ENCODE results near the gene KLK8. TPM values are rescaled to one million over a fixed set of nuclear protein-coding genes. Genes with fewer than 3 reads are reported as not detected.

The KLK8 gene
- total and polyA plus RNA-seq, 2 of the 13 experiments (the other 11 are each of a cell fraction or from before 2014, with no cell fraction given), result not detected

DNA sequence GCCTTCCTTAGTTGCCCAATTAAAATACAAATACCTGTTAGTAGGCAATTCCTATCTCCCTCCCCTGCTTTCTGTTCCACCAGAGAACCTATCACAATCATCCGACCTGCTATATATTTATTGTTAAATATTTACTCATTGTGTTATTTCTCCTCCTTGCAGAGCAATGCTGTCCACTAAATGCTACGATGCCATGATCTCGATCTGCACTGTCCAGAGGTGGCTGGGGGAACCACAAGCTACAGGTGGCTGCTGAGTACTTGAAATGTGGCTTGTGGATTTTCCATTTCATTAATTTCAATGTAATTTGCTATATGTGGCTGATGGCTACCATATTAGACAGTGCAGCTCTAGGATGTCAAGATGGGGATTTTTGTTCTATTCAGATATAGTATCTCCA, 37.1 kb downstream of the KLK8 start:
- TF ChIP-seq STAT5B (CRISPR knock-in tag; IDR thresholded peaks at IDR 0.05) (no peak), KDM5A (IDR thresholded peaks at IDR 0.05; ENCODE audit: borderline replicate concordance, low read length) (no peak), ZNF746 (CRISPR knock-in tag; IDR thresholded peaks at IDR 0.05) (no peak), ZFP36 (IDR thresholded peaks at IDR 0.05; ENCODE audit: borderline replicate concordance, low read depth, low read length, partially characterized antibody) (no peak)
- ChIA-PET CTCF (ENCODE audit: low intra/inter-chr PET ratio, low total read pairs) (no interaction called here), POLR2A (no interaction called here)
- no peak for DNase-seq (ENCODE audit: low spot score)
- 2% methylated on average over 3 of the region's 3 CpGs for WGBS (ENCODE audit: low lambda C conversion rate)
- Histone ChIP-seq H3K79me2 (ENCODE audit: insufficient read depth, low read length) (no peaks in the 10 kb centered on the region), H3K4me1 (ENCODE audit: insufficient read depth, low read length) (no peaks in the 10 kb centered on the region), H3K9ac (ENCODE audit: insufficient read depth, low read depth, low read length) (no peak overlapping the region), H3K9me3 (ENCODE audit: low read length) (no peaks in the 10 kb centered on the region), H4K20me1 (ENCODE audit: insufficient read depth, low read length) (no peaks in the 10 kb centered on the region), H3K4me2 (ENCODE audit: low read depth, low read length) (no peak overlapping the region), H3K36me3 (replicated peaks in 1 of 2; ENCODE audit: control insufficient read depth in 1 of 2, insufficient read depth in 2 of 2, low read length in 2 of 2) (no peaks in the 10 kb centered on the region), H3K27ac (ENCODE audit: extremely low read length, insufficient read depth, low read length) (no peak overlapping the region), H3K27me3 (ENCODE audit: control insufficient read depth in 1 of 2, insufficient read depth in 2 of 2, low read length in 2 of 2) (peaks cover 0 to 3% of the 10 kb centered on the region in 2 experiments; a peak in 2 of 5 replicates), H2AFZ (ENCODE audit: low read length) (no peak overlapping the region), H3K4me3 (replicated peaks in 1 of 3; ENCODE audit: insufficient read depth in 1 of 3, low read depth in 2 of 3, low read length in 3 of 3) (no peak overlapping the region)
- in situ Hi-C loops (cut with HindIII; ENCODE audit: extremely low pct_ligation_motif_present, low pct_unique_long_range_greater_than_20kb) (no loop called here), intact Hi-C loops (cut with micrococcal nuclease; ENCODE audit: unreplicated experiment) (no loop called here)
- no peak for ATAC-seq
- BruUV-seq (replicated peaks), result no TSS peak
- no peak for FAIRE-seq

- Histone ChIP-seq H3K4me2 (ENCODE audit: low read depth, low read length) (no peak overlapping the region), H3K27ac (ENCODE audit: extremely low read length, insufficient read depth, low read length) (no peak overlapping the region), H3K4me1 (ENCODE audit: insufficient read depth, low read length) (no peaks in the 10 kb centered on the region), H3K4me3 (replicated peaks in 1 of 3; ENCODE audit: insufficient read depth in 1 of 3, low read depth in 2 of 3, low read length in 3 of 3) (no peak overlapping the region), H3K36me3 (replicated peaks in 1 of 2; ENCODE audit: control insufficient read depth in 1 of 2, insufficient read depth in 2 of 2, low read length in 2 of 2) (no peaks in the 10 kb centered on the region), H4K20me1 (ENCODE audit: insufficient read depth, low read length) (no peaks in the 10 kb centered on the region), H2AFZ (ENCODE audit: low read length) (no peak overlapping the region), H3K27me3 (ENCODE audit: control insufficient read depth in 1 of 2, insufficient read depth in 2 of 2, low read length in 2 of 2) (peaks cover 0 to 3% of the 10 kb centered on the region in 2 experiments; a peak in 3 of 5 replicates), H3K9me3 (ENCODE audit: low read length) (no peaks in the 10 kb centered on the region), H3K79me2 (ENCODE audit: insufficient read depth, low read length) (no peaks in the 10 kb centered on the region), H3K9ac (ENCODE audit: insufficient read depth, low read depth, low read length) (no peak overlapping the region)
- ChIA-PET CTCF (ENCODE audit: low intra/inter-chr PET ratio, low total read pairs) (no interaction called here), POLR2A (no interaction called here)
- ATAC-seq (no peak), FAIRE-seq (no peak), DNase-seq (ENCODE audit: low spot score) (no peak)
- BruUV-seq (replicated peaks), result no TSS peak
- in situ Hi-C loops (cut with HindIII; ENCODE audit: extremely low pct_ligation_motif_present, low pct_unique_long_range_greater_than_20kb), result no loop called here
- 0% methylated on average over 3 of the region's 6 CpGs for WGBS (ENCODE audit: low lambda C conversion rate)
- intact Hi-C loops (cut with micrococcal nuclease; ENCODE audit: unreplicated experiment), result no loop called here
- TF ChIP-seq, protein P1, sequence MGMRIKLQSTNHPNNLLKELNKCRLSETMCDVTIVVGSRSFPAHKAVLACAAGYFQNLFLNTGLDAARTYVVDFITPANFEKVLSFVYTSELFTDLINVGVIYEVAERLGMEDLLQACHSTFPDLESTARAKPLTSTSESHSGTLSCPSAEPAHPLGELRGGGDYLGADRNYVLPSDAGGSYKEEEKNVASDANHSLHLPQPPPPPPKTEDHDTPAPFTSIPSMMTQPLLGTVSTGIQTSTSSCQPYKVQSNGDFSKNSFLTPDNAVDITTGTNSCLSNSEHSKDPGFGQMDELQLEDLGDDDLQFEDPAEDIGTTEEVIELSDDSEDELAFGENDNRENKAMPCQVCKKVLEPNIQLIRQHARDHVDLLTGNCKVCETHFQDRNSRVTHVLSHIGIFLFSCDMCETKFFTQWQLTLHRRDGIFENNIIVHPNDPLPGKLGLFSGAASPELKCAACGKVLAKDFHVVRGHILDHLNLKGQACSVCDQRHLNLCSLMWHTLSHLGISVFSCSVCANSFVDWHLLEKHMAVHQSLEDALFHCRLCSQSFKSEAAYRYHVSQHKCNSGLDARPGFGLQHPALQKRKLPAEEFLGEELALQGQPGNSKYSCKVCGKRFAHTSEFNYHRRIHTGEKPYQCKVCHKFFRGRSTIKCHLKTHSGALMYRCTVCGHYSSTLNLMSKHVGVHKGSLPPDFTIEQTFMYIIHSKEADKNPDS (CRISPR knock-in tag; IDR thresholded peaks at IDR 0.05), result no peak
- no peak for TF ChIP-seq ZNF225 (CRISPR knock-in tag; IDR thresholded peaks at IDR 0.05)
- no peak for TF ChIP-seq ZNF710 (CRISPR knock-in tag; IDR thresholded peaks at IDR 0.05; ENCODE audit: borderline replicate concordance)
- no peak for TF ChIP-seq RXRB (CRISPR knock-in tag; IDR thresholded peaks at IDR 0.05; ENCODE audit: borderline replicate concordance)
- TF ChIP-seq, protein P2, sequence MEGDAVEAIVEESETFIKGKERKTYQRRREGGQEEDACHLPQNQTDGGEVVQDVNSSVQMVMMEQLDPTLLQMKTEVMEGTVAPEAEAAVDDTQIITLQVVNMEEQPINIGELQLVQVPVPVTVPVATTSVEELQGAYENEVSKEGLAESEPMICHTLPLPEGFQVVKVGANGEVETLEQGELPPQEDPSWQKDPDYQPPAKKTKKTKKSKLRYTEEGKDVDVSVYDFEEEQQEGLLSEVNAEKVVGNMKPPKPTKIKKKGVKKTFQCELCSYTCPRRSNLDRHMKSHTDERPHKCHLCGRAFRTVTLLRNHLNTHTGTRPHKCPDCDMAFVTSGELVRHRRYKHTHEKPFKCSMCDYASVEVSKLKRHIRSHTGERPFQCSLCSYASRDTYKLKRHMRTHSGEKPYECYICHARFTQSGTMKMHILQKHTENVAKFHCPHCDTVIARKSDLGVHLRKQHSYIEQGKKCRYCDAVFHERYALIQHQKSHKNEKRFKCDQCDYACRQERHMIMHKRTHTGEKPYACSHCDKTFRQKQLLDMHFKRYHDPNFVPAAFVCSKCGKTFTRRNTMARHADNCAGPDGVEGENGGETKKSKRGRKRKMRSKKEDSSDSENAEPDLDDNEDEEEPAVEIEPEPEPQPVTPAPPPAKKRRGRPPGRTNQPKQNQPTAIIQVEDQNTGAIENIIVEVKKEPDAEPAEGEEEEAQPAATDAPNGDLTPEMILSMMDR (CRISPR knock-in tag; IDR thresholded peaks at IDR 0.05), result no peak
- TF ChIP-seq CREM (IDR thresholded peaks at IDR 0.05), result no peak
- no peak for TF ChIP-seq CREM (CRISPR knock-in tag; IDR thresholded peaks at IDR 0.05)
- no peak for TF ChIP-seq SNRNP70 (IDR thresholded peaks at IDR 0.05; ENCODE audit: low read depth, low read length)
- no peak for TF ChIP-seq TARDBP (CRISPR knock-in tag; IDR thresholded peaks at IDR 0.05)
- no peak for TF ChIP-seq ZC3H4 (CRISPR knock-in tag; IDR thresholded peaks at IDR 0.05; ENCODE audit: borderline replicate concordance)
Measured at GRCh38 chr19:50963381-50963780, 38.0 kb downstream of the KLK8 start.

Data from HepG2 (cell line).